Measurements from ENCODE around the gene ACAA2.

The ACAA2 gene

DNA sequence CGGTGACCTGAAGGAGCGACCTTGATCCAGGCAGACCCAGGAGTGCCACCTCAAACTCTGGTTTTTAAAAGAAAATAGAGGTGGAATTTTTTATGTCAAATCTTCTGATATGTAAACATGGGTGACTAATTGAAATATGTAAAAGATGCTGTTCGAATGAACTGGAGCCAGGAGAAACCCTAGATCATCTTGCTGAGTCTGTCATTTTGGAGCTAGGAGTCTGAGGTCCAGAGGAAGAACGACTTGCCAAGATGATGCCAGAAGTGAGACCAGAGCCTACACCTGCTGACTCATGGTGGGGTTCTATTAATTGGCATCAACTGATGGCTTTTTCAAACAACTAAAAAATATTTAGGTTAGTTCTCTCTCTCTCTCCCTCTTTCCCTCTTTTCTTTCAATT, 74.1 kb downstream of the ACAA2 start:
- DNase-seq (ENCODE audit: low read depth in 3 of 3): no peak

- no peak for DNase-seq (ENCODE audit: low read depth in 3 of 3)
Measured at GRCh38 chr18:49738721-49739120, 74.6 kb downstream of the ACAA2 start.

DNA sequence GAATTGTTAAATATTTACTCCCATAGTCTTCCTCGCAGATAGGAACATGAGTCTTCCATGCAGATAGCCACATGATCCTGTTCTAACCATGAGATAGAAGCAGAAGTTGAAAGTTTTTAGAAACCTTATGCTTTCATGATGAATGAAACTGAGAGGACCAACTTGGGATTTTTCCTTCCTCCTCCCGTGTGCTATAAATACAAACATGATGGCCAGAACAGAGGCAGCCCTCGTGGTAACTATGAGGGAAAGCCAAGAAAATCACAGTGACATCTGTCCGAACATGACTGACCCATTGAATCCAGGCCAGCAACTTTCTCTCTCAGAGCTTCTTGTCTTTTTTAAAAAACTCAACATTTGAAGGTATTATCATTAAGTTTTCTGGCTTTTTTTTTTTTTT, 78.5 kb downstream of the ACAA2 start:
- no peak for DNase-seq (ENCODE audit: low read depth in 3 of 3)

DNA sequence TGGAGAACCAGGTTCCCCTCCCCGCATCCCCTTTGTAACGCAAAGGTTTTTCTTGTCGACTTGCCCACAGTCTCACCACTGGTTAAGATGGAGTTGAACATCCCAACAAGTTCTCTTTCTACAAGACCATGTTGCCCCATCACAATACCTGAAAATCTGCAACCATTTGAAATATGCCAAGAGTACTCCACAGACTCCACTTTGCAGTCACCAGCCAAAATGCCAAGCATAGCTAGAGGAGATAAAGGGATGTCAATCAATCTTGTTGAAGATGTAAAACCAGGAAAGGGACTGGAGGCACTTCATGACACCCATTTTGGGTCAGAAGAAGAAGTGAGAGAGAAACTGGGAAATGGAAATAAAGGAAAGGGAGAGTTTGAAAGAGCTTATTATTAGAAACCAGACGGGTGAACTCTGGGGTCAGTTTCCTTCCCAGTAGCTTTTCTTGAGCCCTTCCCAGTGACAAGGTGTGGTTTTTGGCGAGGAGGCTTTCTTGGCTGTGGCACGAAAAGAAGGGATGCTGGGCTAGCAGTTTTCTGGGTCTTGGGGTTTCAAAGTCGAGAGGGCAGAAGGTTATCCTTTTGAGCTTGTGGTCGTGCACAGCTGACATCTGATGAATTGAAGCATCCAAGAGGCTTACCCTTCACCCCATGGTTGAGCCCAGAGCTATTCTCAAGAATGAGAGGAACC, 79.3 kb downstream of the ACAA2 start:
- no peak for DNase-seq (ENCODE audit: low read depth in 3 of 3)

- DNase-seq (ENCODE audit: low read depth in 3 of 3): no peak
Measured at GRCh38 chr18:49733321-49733720, 80.0 kb downstream of the ACAA2 start.

Data from stimulated activated CD4-positive, alpha-beta T cell treated with anti-CD3 and anti-CD28 coated beads, TNF-alpha, amount 100 ng/mL, for 48 hours (primary cell).